PC-3 (cell line): ENCODE results near the gene SOBP.

Experiments used
- EZH2 ChIP-seq: fragments of 300-600 bp; sonication (generic); IDR thresholded peaks from one replicate; pipeline ENCODE4 v1.6.1; 2017; ENCODE audit warnings: antibody characterized with exemption, mild to moderate bottlenecking, low read length; ENCODE audit not compliant: unreplicated experiment
- TF ChIP-seq, protein P1 (sequence below): fragments of 300-600 bp; sonication (generic); conservative IDR thresholded peaks from 2 replicates; pipeline ENCODE4 v1.5.1; 2017; ENCODE audit warnings: antibody characterized with exemption, low read depth, mild to moderate bottlenecking, low read length

DNA sequence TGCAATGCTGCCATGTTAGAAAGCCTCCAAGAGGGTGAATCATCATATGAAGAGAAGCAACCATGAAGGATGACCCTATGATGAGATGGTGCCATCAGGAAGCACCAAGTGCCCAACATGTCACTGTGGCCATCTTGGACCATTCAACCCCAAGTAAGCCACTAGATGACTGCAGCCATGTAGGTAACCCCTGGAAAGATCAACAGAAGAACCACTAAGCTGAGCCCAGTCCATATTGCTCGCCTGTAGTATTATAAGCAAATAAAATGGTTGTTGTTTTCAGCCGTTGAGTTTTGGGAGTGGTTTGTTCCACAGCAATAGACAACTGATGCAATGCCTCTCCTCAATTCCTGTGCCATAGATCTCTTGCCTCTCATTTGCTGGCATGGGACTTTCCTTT lies 193.3 kb downstream of the SOBP start:
- TF ChIP-seq, protein P1, sequence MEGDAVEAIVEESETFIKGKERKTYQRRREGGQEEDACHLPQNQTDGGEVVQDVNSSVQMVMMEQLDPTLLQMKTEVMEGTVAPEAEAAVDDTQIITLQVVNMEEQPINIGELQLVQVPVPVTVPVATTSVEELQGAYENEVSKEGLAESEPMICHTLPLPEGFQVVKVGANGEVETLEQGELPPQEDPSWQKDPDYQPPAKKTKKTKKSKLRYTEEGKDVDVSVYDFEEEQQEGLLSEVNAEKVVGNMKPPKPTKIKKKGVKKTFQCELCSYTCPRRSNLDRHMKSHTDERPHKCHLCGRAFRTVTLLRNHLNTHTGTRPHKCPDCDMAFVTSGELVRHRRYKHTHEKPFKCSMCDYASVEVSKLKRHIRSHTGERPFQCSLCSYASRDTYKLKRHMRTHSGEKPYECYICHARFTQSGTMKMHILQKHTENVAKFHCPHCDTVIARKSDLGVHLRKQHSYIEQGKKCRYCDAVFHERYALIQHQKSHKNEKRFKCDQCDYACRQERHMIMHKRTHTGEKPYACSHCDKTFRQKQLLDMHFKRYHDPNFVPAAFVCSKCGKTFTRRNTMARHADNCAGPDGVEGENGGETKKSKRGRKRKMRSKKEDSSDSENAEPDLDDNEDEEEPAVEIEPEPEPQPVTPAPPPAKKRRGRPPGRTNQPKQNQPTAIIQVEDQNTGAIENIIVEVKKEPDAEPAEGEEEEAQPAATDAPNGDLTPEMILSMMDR: no peak
- no peak for TF ChIP-seq EZH2
